Esophagus (tissue), 2 donors: ENCODE data around the gene S100A12. TPM values are rescaled to one million over a fixed set of nuclear protein-coding genes. Genes with fewer than 3 reads are reported as not detected.

Experiments used
- H3K27ac ChIP-seq, 2 donors: one replicate each; pipeline ENCODE4 v1.5.1; 2013; ENCODE audit warnings: low read depth in 2 of 2, mild to moderate bottlenecking in 2 of 2, inconsistent platforms in 1 of 2, low read length in 1 of 2, moderate library complexity in 1 of 2
- H3K27me3 ChIP-seq, 2 donors: one replicate each; pipeline ENCODE4 v1.6.1; 2013; ENCODE audit warnings: low read length in 2 of 2, control low read depth in 1 of 2, mild to moderate bottlenecking in 1 of 2; ENCODE audit not compliant: insufficient read depth in 2 of 2, control insufficient read depth in 1 of 2
- H3K36me3 ChIP-seq, 2 donors: one replicate each; pipeline ENCODE4 v1.6.1; 2013; ENCODE audit warnings: low read length in 1 of 2; ENCODE audit not compliant: control insufficient read depth in 2 of 2, insufficient read depth in 2 of 2
- H3K4me1 ChIP-seq, 2 donors: one replicate each; pipeline ENCODE4 v1.6.1; 2013; ENCODE audit warnings: low read length in 1 of 2; ENCODE audit not compliant: control insufficient read depth in 2 of 2, insufficient read depth in 2 of 2
- H3K4me3 ChIP-seq, 2 donors: one replicate each; pipeline ENCODE4 v1.5.1; 2013; ENCODE audit warnings: low read length in 2 of 2, mild to moderate bottlenecking in 2 of 2, low read depth in 1 of 2, moderate library complexity in 1 of 2
- H3K9me3 ChIP-seq, 2 donors: one replicate each; pipeline ENCODE4 v1.6.1; 2013; ENCODE audit warnings: mild to moderate bottlenecking in 2 of 2, low read depth in 1 of 2, low read length in 1 of 2, moderate library complexity in 1 of 2; ENCODE audit not compliant: control insufficient read depth in 2 of 2, insufficient read depth in 1 of 2
- WGBS, 2 donors: extraction: QIAGEN DNeasy Blood & Tissue Kit; methylation state at CpG; one replicate each; pipeline ENCODE4 v1.1.7; 2013; 5-methylcytosine and 5-hydroxymethylcytosine counted together
- polyA plus RNA-seq, 2 donors: library from polyadenylated mRNA; stranded (reverse); fragments of 200-250 nt; gene quantifications; one replicate each; pipeline ENCODE4 v1.2.3, GENCODE V29; 2013
- donor health status: healthy with polysubstance abuse.
- donor health status: Bipolar disorder and iron deficiency.

Gene S100A12
- polyA plus RNA-seq, 2 donors = 67.2 to 222 TPM

DNA sequence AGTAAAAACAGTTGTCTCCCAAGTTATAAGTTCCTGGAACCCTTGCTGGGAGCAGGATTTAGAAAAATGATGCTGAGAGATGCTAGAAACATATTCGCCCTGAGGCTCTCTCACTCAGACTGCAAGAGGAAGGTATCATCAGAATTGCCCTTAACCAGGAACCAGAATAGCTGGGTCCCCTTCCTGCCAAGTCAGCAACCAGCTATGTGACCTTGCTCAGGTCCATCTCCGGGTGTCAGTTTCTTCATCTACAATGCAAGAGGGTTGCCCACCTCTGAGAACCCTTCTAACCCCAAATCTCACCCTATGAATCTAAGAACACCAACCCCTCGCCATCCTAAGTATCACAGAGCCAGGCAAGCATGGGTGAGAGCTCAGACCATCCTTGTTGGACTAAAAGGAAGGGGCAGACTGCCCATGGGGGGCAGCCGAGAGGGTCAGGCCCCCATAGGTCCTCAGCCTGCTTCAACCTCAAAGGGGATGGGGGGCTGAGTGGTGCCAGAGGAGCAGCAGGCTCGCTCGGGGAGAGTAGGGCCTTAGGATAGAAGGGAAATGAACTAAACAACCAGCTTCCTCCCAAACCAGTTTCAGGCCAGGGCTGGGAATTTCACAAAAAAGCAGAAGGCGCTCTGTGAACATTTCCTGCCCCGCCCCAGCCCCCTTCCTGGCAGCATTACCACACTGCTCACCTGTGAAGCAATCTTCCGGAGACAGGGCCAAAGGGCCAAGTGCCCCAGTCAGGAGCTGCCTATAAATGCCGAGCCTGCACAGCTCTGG is 18.2 kb downstream of the S100A12 start:
- peaks cover 0 to 3% of the 10 kb centered on the region in 2 donors for H3K36me3 ChIP-seq
- H3K27me3 ChIP-seq = no peaks in the 10 kb centered on the region
- peak overlapping the region; percentile 41 to 59 for H3K4me3 ChIP-seq
- 39 to 49% methylated on average over 10 of the region's 10 CpGs for WGBS, 2 donors
- peaks cover 2 to 6% of the 10 kb centered on the region in 2 donors for H3K4me1 ChIP-seq
- H3K9me3 ChIP-seq = no peaks in the 10 kb centered on the region
- peak overlapping the region; percentile 93 to 99 for H3K27ac ChIP-seq

- 71 to 73% methylated on average over 8 of the region's 8 CpGs for WGBS, 2 donors
- Histone ChIP-seq H3K27me3 (no peaks in the 10 kb centered on the region), H3K36me3 (peaks cover 0 to 3% of the 10 kb centered on the region in 2 donors), H3K9me3 (no peaks in the 10 kb centered on the region), H3K4me3 (peak overlapping the region in 1 of 2 donors; percentile 9), H3K27ac (peak overlapping the region; percentile 93 to 99), H3K4me1 (peaks cover 2 to 6% of the 10 kb centered on the region in 2 donors)
These were observed 18.9 kb downstream of the S100A12 start for GRCh38 chr1:153356392-153357075.

DNA sequence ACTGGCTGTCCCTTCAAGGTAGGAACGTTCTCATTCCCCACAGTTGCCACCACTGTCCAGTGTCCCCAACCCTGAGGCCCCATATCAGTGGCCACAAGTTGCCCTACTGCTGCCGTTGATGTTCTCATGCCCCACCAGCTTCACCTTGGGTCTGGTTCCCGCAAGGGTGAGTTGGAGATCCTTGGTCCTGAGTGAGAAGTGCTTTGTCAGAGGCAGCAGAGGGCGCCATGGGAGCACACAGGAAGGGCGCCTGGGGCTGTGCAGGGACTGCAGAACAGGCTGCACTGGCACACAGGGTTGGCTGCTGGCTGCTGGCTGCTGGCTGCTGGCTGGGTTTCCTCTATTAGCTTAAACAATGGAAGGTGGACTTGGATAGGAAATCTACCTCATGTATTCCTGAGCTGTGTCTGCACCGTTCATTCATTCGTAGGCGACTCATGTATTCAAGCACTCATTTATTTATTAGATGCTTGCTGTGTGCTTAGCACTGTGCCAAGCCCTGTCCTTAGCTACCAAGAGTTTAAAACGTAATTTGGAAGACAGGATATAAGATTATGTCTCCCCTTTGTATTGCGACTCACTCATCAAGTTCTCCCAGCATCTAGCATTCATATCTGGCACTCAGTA is 19.9 kb downstream of the S100A12 start:
- Histone ChIP-seq H3K27ac (peak overlapping the region; percentile 11 to 71), H3K27me3 (no peaks in the 10 kb centered on the region), H3K9me3 (no peaks in the 10 kb centered on the region), H3K4me3 (no peak overlapping the region), H3K4me1 (peaks cover 2 to 6% of the 10 kb centered on the region in 2 donors), H3K36me3 (peaks cover 0 to under 1% of the 10 kb centered on the region in 2 donors)
- WGBS, 2 donors = 32 to 34% methylated on average over 10 of the region's 10 CpGs

- Histone ChIP-seq H3K9me3 (no peaks in the 10 kb centered on the region), H3K27me3 (no peaks in the 10 kb centered on the region), H3K27ac (peak overlapping the region; percentile 6 to 71), H3K36me3 (no peaks in the 10 kb centered on the region), H3K4me3 (no peak overlapping the region), H3K4me1 (peaks cover 2 to 8% of the 10 kb centered on the region in 2 donors)
- 54 to 59% methylated on average over 8 of the region's 8 CpGs for WGBS, 2 donors
These were observed 20.8 kb downstream of the S100A12 start for GRCh38 chr1:153354515-153355193.

GRCh38 chr1:153353226-153353947 is 22.0 kb downstream of the S100A12 start:
- Histone ChIP-seq H3K4me1 (peaks cover 2 to 16% of the 10 kb centered on the region in 2 donors), H3K27ac (no peak overlapping the region), H3K36me3 (no peaks in the 10 kb centered on the region), H3K27me3 (no peaks in the 10 kb centered on the region), H3K4me3 (no peak overlapping the region), H3K9me3 (no peaks in the 10 kb centered on the region)
- 81 to 83% methylated on average over 7 of the region's 7 CpGs for WGBS, 2 donors

DNA sequence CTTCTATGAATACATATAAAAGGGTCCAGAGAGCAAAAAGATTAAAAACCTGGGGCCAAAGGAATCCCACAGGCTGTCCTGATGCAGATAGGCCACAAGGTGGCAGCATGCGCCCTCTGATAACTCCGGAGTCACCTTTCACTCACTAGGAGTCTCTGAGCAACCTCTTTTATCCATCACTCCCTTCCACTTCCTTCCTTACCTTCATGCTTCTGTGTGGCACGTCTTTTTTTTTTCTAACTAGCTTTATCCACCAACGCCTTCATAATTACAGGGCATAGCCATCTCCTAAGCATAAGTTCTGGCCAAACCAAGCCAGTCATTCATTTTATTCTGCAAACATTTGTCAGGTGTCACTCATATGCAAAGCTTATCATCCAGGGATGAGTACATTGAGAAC is 22.9 kb downstream of the S100A12 start:
- Histone ChIP-seq H3K9me3 (no peaks in the 10 kb centered on the region), H3K36me3 (no peaks in the 10 kb centered on the region), H3K4me3 (no peak overlapping the region), H3K27me3 (no peaks in the 10 kb centered on the region), H3K27ac (no peak overlapping the region), H3K4me1 (peaks cover 2 to 19% of the 10 kb centered on the region in 2 donors)
- 0% methylated on average over 4 of the region's 4 CpGs for WGBS, 2 donors

GRCh38 chr1:153350321-153350957 is 25.0 kb downstream of the S100A12 start:
- H3K27me3 ChIP-seq = no peaks in the 10 kb centered on the region
- H3K36me3 ChIP-seq = no peaks in the 10 kb centered on the region
- no peak overlapping the region for H3K27ac ChIP-seq
- no peak overlapping the region for H3K4me3 ChIP-seq
- 26 to 45% methylated on average over 1 of the region's 1 CpG for WGBS, 2 donors
- no peaks in the 10 kb centered on the region for H3K9me3 ChIP-seq
- H3K4me1 ChIP-seq = peaks cover 0 to 13% of the 10 kb centered on the region in 2 donors

GRCh38 chr1:153349363-153350320 is 25.8 kb downstream of the S100A12 start:
- 54 to 67% methylated on average over 17 of the region's 17 CpGs for WGBS, 2 donors
- Histone ChIP-seq H3K27me3 (no peaks in the 10 kb centered on the region), H3K4me3 (no peak overlapping the region), H3K4me1 (peaks cover 0 to 13% of the 10 kb centered on the region in 2 donors), H3K9me3 (no peaks in the 10 kb centered on the region), H3K36me3 (no peaks in the 10 kb centered on the region), H3K27ac (peak overlapping the region; percentile 41 to 74)
